Kidney epithelial cell (primary cell): ENCODE data around the gene PRSS38. TPM values are rescaled to one million over a fixed set of nuclear protein-coding genes. Genes with fewer than 3 reads are reported as not detected.

Source experiments
- DNase-seq: peaks from one replicate; pipeline ENCODE4 v3.0.0-alpha.2; 2010; ENCODE audit warnings: low read depth
- H3K27me3 ChIP-seq: 2 replicates; pipeline ENCODE4 v1.6.0; 2011; ENCODE audit warnings: low read length; ENCODE audit not compliant: control insufficient read depth, insufficient read depth
- H3K36me3 ChIP-seq: 2 replicates; pipeline ENCODE4 v1.5.1; 2011; ENCODE audit warnings: low read length; ENCODE audit not compliant: control insufficient read depth, insufficient read depth
- H3K4me3 ChIP-seq: 2 replicates; pipeline ENCODE4 v1.5.1; 2011; ENCODE audit warnings: low read depth, mild to moderate bottlenecking, control low read depth, low read length
- CTCF ChIP-seq: IDR thresholded peaks from 2 replicates; pipeline ENCODE4 v1.5.1; 2011; ENCODE audit warnings: mild to moderate bottlenecking, moderate library complexity, low read length, control low read depth, inconsistent platforms; ENCODE audit not compliant: insufficient read depth, poor library complexity, severe bottlenecking
- total RNA-seq: library from RNA; depleted of rRNA; stranded (reverse); fragments of >200 nt; gene quantifications from 2 replicates; pipeline ENCODE4 v1.2.3, GENCODE V29; 2015

Gene PRSS38
- total RNA-seq, 1 donor from 2014 or later, result not detected

- no peak overlapping the region for H3K4me3 ChIP-seq
- DNase-seq, result no peak
- H3K36me3 ChIP-seq, result no peaks in the 10 kb centered on the region
- no peak for TF ChIP-seq CTCF
- H3K27me3 ChIP-seq, result peaks cover 20% of the 10 kb centered on the region
Measured at GRCh38 chr1:227790868-227791267, 24.6 kb upstream of the PRSS38 start.

GRCh38 chr1:227791425-227792143, 23.9 kb upstream of the PRSS38 start:
- no peaks in the 10 kb centered on the region for H3K36me3 ChIP-seq
- DNase-seq, result no peak
- TF ChIP-seq CTCF, result no peak
- H3K4me3 ChIP-seq, result no peak overlapping the region
- peaks cover 13% of the 10 kb centered on the region for H3K27me3 ChIP-seq

- Histone ChIP-seq H3K4me3 (no peak overlapping the region), H3K27me3 (peaks cover 6% of the 10 kb centered on the region), H3K36me3 (no peaks in the 10 kb centered on the region)
- TF ChIP-seq CTCF, result no peak
- no peak for DNase-seq
Measured at GRCh38 chr1:227792216-227793078, 23.0 kb upstream of the PRSS38 start.

- peaks cover 8% of the 10 kb centered on the region for H3K27me3 ChIP-seq
- TF ChIP-seq CTCF, result no peak
- H3K36me3 ChIP-seq, result no peaks in the 10 kb centered on the region
- no peak for DNase-seq
- no peak overlapping the region for H3K4me3 ChIP-seq
Measured at GRCh38 chr1:227793079-227793947, 22.2 kb upstream of the PRSS38 start.

- Histone ChIP-seq H3K27me3 (peaks cover 7% of the 10 kb centered on the region), H3K4me3 (no peak overlapping the region), H3K36me3 (no peaks in the 10 kb centered on the region)
- DNase-seq, result no peak
- no peak for TF ChIP-seq CTCF
Measured at GRCh38 chr1:227793948-227794816, 21.3 kb upstream of the PRSS38 start.
